Prostate gland (tissue), 2 donors: ENCODE measurements around the gene CHPF. TPM values are rescaled to one million over a fixed set of nuclear protein-coding genes. Genes with fewer than 3 reads are reported as not detected.

ENCODE experiments used
- DNase-seq: peaks from one replicate; pipeline ENCODE4 v3.0.0-alpha.2; 2019; ENCODE audit warnings: low spot score
- H3K27ac ChIP-seq, 2 donors: fragments of 200-600 bp; sonication (generic); 2 replicates each; pipeline ENCODE4 v1.5.1; 2017 to 2019
- H3K27me3 ChIP-seq: fragments of 200-600 bp; sonication (generic); replicated peaks from 2 replicates; pipeline ENCODE4 v1.5.1; 2019; ENCODE audit not compliant: insufficient read depth
- H3K36me3 ChIP-seq, 2 donors: fragments of 200-600 bp; sonication (generic); 1 replicate in 1 of 2; 2 replicates in 1 of 2; pipeline versions ENCODE4 v1.5.1 to v1.8.1; 2017 to 2019
- H3K4me1 ChIP-seq: fragments of 200-600 bp; sonication (generic); replicated peaks from 2 replicates; pipeline ENCODE4 v1.5.1; 2019
- H3K4me3 ChIP-seq, 2 donors: fragments of 200-600 bp; sonication (generic); 2 replicates each; pipeline ENCODE4 v1.5.1; 2017 to 2019
- H3K9me3 ChIP-seq: fragments of 200-600 bp; sonication (generic); 2 replicates; pipeline ENCODE4 v1.5.1; 2017
- POLR2A ChIP-seq: fragments of 450-650 bp; IDR thresholded peaks from one replicate; pipeline ENCODE4 v1.6.1; 2016; ENCODE audit warnings: antibody characterized with exemption, mild to moderate bottlenecking
- POLR2AphosphoS5 ChIP-seq: sonication (generic); formaldehyde crosslinking; IDR thresholded peaks from one replicate; pipeline ENCODE4 v1.6.1; 2017; ENCODE audit warnings: antibody characterized with exemption
- WGBS: methylation state at CpG from one replicate; pipeline ENCODE4 v1.1.5; 2018; 5-methylcytosine and 5-hydroxymethylcytosine counted together
- intact Hi-C: fragments of 100-400 bp; cut with DNase I; formaldehyde crosslinking; loops from one replicate; pipeline ENCODE4 v1.14.2; 2022
- total RNA-seq, 2 donors: library from RNA; depleted of rRNA; stranded (reverse); fragments of >200 nt; gene quantifications; one replicate each; pipeline ENCODE4 v1.1.0, GENCODE V29; 2016
- TF ChIP-seq, protein P1 (sequence below), 4 experiments: fragments of 200-600 bp in 2 of 4; fragments of 450-650 bp in 2 of 4; sonication (generic) in 2 of 4; IDR thresholded peaks; 1 replicate in 3 of 4; 2 replicates in 1 of 4; pipeline ENCODE4 v1.5.1; 2016 to 2019; ENCODE audit warnings: antibody characterized with exemption in 4 of 4, mild to moderate bottlenecking in 2 of 4, moderate library complexity in 2 of 4

The CHPF gene
- total RNA-seq, 2 donors from 2014 or later: 150 to 819 TPM

DNA sequence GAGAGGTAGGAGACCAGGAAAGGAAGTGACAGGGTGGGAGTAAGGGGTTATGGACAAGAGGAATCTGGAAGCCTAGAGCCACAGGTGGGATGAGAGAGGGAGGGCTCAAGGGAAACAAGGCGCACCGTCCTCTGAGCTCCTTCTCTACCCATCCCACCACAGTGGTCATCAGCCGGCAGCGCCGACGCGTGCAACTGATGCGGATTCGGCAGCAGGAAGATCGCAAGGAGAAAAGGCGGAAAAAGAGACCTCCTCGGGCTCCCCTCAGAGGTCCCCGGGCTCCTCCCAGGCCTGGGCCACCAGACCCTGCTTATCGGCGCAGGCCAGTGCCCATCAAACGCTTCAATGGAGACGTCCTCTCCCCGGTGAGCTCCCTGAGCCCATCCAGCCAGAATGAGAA is 5.4 kb upstream of the CHPF start:
- no peaks in the 10 kb centered on the region for H3K27me3 ChIP-seq
- WGBS: 92% methylated on average over 18 of the region's 18 CpGs
- intact Hi-C loops: no loop called here

DNA sequence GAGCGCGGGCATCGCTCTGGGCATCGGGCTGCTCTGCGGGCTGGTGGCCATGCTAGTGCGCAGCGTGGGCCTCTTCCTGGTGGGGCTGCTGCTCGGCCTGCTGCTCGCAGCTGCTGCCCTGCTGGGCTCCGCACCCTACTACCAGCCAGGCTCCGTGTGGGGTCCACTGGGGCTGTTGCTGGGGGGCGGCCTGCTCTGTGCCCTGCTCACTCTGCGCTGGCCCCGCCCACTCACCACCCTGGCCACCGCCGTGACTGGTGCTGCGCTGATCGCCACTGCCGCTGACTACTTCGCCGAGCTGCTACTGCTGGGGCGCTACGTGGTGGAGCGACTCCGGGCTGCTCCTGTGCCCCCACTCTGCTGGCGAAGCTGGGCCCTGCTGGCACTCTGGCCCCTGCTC is 4.0 kb upstream of the CHPF start:
- 97% methylated on average over 25 of the region's 26 CpGs for WGBS
- no peaks in the 10 kb centered on the region for H3K9me3 ChIP-seq
- TF ChIP-seq, protein P1, sequence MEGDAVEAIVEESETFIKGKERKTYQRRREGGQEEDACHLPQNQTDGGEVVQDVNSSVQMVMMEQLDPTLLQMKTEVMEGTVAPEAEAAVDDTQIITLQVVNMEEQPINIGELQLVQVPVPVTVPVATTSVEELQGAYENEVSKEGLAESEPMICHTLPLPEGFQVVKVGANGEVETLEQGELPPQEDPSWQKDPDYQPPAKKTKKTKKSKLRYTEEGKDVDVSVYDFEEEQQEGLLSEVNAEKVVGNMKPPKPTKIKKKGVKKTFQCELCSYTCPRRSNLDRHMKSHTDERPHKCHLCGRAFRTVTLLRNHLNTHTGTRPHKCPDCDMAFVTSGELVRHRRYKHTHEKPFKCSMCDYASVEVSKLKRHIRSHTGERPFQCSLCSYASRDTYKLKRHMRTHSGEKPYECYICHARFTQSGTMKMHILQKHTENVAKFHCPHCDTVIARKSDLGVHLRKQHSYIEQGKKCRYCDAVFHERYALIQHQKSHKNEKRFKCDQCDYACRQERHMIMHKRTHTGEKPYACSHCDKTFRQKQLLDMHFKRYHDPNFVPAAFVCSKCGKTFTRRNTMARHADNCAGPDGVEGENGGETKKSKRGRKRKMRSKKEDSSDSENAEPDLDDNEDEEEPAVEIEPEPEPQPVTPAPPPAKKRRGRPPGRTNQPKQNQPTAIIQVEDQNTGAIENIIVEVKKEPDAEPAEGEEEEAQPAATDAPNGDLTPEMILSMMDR (IDR thresholded peaks at IDR 0.05): no peak
- TF ChIP-seq POLR2AphosphoS5 (no peak), POLR2A (no peak)
- no peaks in the 10 kb centered on the region for H3K36me3 ChIP-seq
- no peak overlapping the region for H3K4me3 ChIP-seq
- no peak overlapping the region for H3K27ac ChIP-seq
- H3K27me3 ChIP-seq: no peaks in the 10 kb centered on the region
- intact Hi-C loops: no loop called here
- DNase-seq: no peak
- H3K4me1 ChIP-seq: peaks cover 10% of the 10 kb centered on the region

More for the DNA sequence above, 5.4 kb upstream of the CHPF start:
- DNase-seq: no peak
- no peak for TF ChIP-seq POLR2A
- TF ChIP-seq, protein P1 (IDR thresholded peaks at IDR 0.05): no peak
- TF ChIP-seq POLR2AphosphoS5: no peak
- no peaks in the 10 kb centered on the region for H3K9me3 ChIP-seq
- H3K4me1 ChIP-seq: peaks cover 15% of the 10 kb centered on the region
- H3K36me3 ChIP-seq: no peaks in the 10 kb centered on the region
- H3K4me3 ChIP-seq: no peak overlapping the region
- H3K27ac ChIP-seq: no peak overlapping the region

DNA sequence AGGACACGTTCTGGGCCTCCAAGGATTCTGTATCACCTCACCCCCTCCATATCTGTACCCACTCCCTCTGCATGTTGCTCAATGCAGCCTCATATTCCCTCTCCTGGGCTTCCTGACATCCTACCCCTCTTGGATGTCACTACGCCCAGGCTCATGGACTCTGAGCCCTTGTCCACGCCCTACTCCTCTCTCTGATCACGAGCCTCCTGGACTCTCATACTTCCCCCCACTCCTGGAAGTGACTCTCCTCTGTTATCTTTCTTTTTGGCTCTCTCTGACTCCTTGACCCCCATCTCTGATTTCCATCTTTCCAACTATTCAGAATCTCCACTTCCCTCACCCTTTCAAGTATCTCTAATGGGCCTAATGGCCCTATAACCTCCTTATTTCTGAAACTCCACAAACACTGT is 2.3 kb upstream of the CHPF start:
- H3K4me1 ChIP-seq: peaks cover 11% of the 10 kb centered on the region
- DNase-seq: no peak
- H3K27ac ChIP-seq: no peak overlapping the region
- H3K4me3 ChIP-seq: no peak overlapping the region
- no peaks in the 10 kb centered on the region for H3K27me3 ChIP-seq
- TF ChIP-seq POLR2AphosphoS5 (no peak), POLR2A (no peak)
- TF ChIP-seq, protein P1 (IDR thresholded peaks at IDR 0.05): no peak
- intact Hi-C loops: no loop called here
- H3K9me3 ChIP-seq: no peaks in the 10 kb centered on the region
- WGBS: 77% methylated on average over 4 of the region's 4 CpGs
- peaks cover 0 to under 1% of the 10 kb centered on the region in 2 donors for H3K36me3 ChIP-seq

DNA sequence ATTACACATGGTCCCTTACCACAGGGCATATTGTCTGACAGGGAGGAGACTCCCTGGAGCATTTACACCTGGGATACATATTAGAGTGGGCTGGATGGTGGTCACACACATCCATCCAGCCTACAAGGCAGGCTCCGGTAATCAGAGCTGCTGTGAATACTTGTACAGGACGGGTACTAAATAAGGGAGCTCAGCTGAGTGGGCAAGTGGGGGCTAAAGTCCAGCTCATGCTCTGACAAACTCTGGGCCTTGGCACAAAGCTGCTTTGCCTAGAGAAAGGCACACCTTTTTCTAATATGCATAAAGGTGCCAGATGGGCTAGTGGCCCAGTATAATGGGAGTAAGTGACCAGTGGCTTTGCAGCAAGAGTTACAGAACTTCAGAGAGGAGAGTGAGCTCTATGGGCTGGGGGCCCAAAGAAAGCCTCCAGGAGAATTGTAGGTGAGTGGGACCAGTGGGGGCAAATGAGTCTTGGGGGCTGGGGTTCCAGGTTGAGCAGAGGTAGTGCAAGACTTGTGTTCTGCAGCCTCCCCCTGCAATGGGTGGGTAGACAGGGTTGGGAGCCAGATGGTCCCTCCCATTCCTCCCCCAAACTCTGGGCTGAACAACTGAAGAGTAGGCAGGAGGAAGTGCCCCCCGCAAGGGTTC is 1.8 kb upstream of the CHPF start:
- Histone ChIP-seq H3K4me1 (peaks cover 11% of the 10 kb centered on the region), H3K27me3 (no peaks in the 10 kb centered on the region), H3K27ac (no peak overlapping the region), H3K9me3 (no peaks in the 10 kb centered on the region), H3K36me3 (peaks cover under 1 to 6% of the 10 kb centered on the region in 2 donors), H3K4me3 (no peak overlapping the region)
- no peak for DNase-seq
- TF ChIP-seq, protein P1 (IDR thresholded peaks at IDR 0.05): no peak
- TF ChIP-seq POLR2A (no peak), POLR2AphosphoS5 (no peak)
- intact Hi-C loops: no loop called here
- 86% methylated on average over 3 of the region's 3 CpGs for WGBS

DNA sequence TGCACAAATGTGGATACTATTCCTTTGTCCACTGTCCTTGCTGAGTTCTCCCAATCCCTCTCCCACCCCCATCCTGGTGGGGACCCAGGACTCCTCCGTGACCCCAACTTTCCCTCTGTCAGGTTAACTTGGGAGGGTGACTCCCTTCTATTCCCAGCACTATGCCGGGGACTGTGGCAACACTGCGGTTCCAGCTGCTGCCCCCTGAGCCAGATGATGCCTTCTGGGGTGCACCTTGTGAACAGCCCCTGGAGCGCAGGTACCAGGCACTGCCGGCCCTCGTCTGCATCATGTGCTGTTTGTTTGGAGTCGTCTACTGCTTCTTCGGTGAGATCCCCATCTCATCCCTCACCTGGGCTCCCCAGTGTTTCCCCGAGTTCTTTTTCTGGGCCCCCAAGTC is 958 bp upstream of the CHPF start:
- Histone ChIP-seq H3K27ac (peak overlapping the region in 1 of 2 donors; percentile 94), H3K4me3 (peak overlapping the region; percentile 62 to 79)
- 38% methylated on average over 9 of the region's 9 CpGs for WGBS

More for the DNA sequence above, 958 bp upstream of the CHPF start:
- Histone ChIP-seq H3K27me3 (no peaks in the 10 kb centered on the region), H3K9me3 (no peaks in the 10 kb centered on the region), H3K4me1 (peaks cover 11% of the 10 kb centered on the region), H3K36me3 (peaks cover 4 to 7% of the 10 kb centered on the region in 2 donors)
- TF ChIP-seq, protein P1 (IDR thresholded peaks at IDR 0.05): no peak
- TF ChIP-seq POLR2A (no peak), POLR2AphosphoS5 (no peak)
- no peak for DNase-seq
- intact Hi-C loops: loop anchor here (5.0 kb wide), 1 partner anchor 53 kb away; the partner anchor contains the start of gene STK11IP
